A673 (cell line): ENCODE measurements around the gene ASH1L. TPM values are rescaled to one million over a fixed set of nuclear protein-coding genes. Genes with fewer than 3 reads are reported as not detected.

Experiments
- BruUV-seq: library from RNA; stranded (reverse); fragments of 400-500 nt; replicated peaks from 2 replicates; lab custom pipeline; 2021; lab: Mats Ljungman, UMichigan
- CTCF ChIA-PET: fragments of 300-600 bp; sonication (Branson Sonifier 250); formaldehyde crosslinking; loops from one replicate; lab custom pipeline; 2022; ENCODE audit warnings: antibody characterized with exemption; lab: Charles Lee
- POLR2A ChIA-PET: fragments of 300-600 bp; sonication (Branson Sonifier 250); formaldehyde crosslinking; loops from one replicate; lab custom pipeline; 2022; ENCODE audit warnings: antibody characterized with exemption; ENCODE audit not compliant: low non-redundant PET; lab: Charles Lee
- DNase-seq: peaks from one replicate; pipeline ENCODE4 v3.0.0-alpha.2; 2015; ENCODE audit warnings: low spot score
- H3K27ac ChIP-seq: fragments of 200-600 bp; sonication (generic); 2 replicates; pipeline ENCODE4 v1.5.1; 2016; ENCODE audit warnings: mixed run types, low read depth, mild to moderate bottlenecking, mixed read lengths, antibody characterized with exemption, low read length; ENCODE audit not compliant: poor library complexity, severe bottlenecking
- H3K27me3 ChIP-seq: fragments of 200-600 bp; sonication (generic); replicated peaks from 2 replicates; pipeline ENCODE4 v1.6.1; 2017; ENCODE audit warnings: mixed run types, low read depth, mild to moderate bottlenecking, mixed read lengths, antibody characterized with exemption, low read length; ENCODE audit not compliant: insufficient read depth, poor library complexity
- H3K36me3 ChIP-seq: fragments of 200-600 bp; sonication (generic); 2 replicates; pipeline ENCODE4 v1.6.1; 2016; ENCODE audit warnings: mixed run types, mild to moderate bottlenecking, mixed read lengths, antibody characterized with exemption, low read length; ENCODE audit not compliant: insufficient read depth, poor library complexity, severe bottlenecking
- H3K4me1 ChIP-seq: fragments of 200-600 bp; sonication (generic); 2 replicates; pipeline ENCODE4 v1.6.1; 2017; ENCODE audit warnings: mixed run types, mild to moderate bottlenecking, mixed read lengths, antibody characterized with exemption, low read length; ENCODE audit not compliant: insufficient read depth, poor library complexity, severe bottlenecking
- H3K4me3 ChIP-seq: fragments of 200-600 bp; sonication (generic); 2 replicates; pipeline ENCODE4 v1.5.1; 2016; ENCODE audit warnings: low read depth, mixed run types, mild to moderate bottlenecking, mixed read lengths, low read length; ENCODE audit not compliant: poor library complexity, severe bottlenecking
- H3K9me3 ChIP-seq: fragments of 200-600 bp; sonication (generic); 2 replicates; pipeline ENCODE4 v1.6.1; 2016; ENCODE audit warnings: mixed run types, low read depth, mild to moderate bottlenecking, mixed read lengths, antibody characterized with exemption, low read length; ENCODE audit not compliant: poor library complexity, severe bottlenecking
- EZH2 ChIP-seq: fragments of 200-600 bp; sonication (generic); IDR thresholded peaks from 2 replicates; pipeline ENCODE4 v1.6.1; 2017; ENCODE audit warnings: borderline replicate concordance, low read depth, mild to moderate bottlenecking, mixed read lengths, antibody characterized with exemption, low read length; ENCODE audit not compliant: poor library complexity, severe bottlenecking
- intact Hi-C: fragments of 100-400 bp; cut with micrococcal nuclease; formaldehyde crosslinking; loops from one replicate; pipeline ENCODE4 v1.10.0; 2022; ENCODE audit not compliant: unreplicated experiment
- total RNA-seq: library from RNA; stranded (reverse); gene quantifications from 2 replicates; pipeline ENCODE4 v1.2.3, GENCODE V29; 2021
- TF ChIP-seq, protein P1 (sequence below): fragments of 300-800, 200-600 bp; sonication (generic); conservative IDR thresholded peaks from 2 replicates; pipeline ENCODE4 v1.5.1; 2017; ENCODE audit warnings: low read depth, mild to moderate bottlenecking, antibody characterized with exemption, low read length, moderate library complexity, mixed read lengths

The ASH1L gene
- total RNA-seq, 1 experiment from 2014 or later: 49.6 TPM

DNA sequence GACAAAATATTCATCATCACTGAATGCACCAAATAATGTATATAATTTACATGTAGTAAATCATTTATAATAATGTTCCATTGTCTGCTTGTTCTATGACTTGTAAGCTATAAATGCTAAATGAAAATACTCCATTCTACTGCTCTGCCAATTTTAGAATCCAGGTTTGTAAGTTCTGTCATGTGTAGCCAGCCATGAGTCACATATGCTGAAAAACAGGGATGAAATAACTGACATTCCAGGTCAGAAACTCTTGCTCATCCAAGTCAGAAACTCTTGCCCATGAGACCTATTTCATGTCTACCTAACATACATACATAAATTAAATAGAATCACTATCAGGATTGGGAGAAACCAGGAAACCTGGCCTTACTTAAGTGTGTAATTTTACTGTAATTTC is 95.6 kb downstream of the ASH1L start:
- CTCF ChIA-PET: no interaction called here
- no TSS peak for BruUV-seq
- Histone ChIP-seq H3K27ac (no peak overlapping the region), H3K9me3 (peaks cover 10% of the 10 kb centered on the region), H3K4me1 (peaks cover 7% of the 10 kb centered on the region), H3K4me3 (no peak overlapping the region), H3K36me3 (peaks cover 15% of the 10 kb centered on the region), H3K27me3 (no peaks in the 10 kb centered on the region)
- no peak for DNase-seq
- no peak for TF ChIP-seq EZH2
- TF ChIP-seq, protein P1, sequence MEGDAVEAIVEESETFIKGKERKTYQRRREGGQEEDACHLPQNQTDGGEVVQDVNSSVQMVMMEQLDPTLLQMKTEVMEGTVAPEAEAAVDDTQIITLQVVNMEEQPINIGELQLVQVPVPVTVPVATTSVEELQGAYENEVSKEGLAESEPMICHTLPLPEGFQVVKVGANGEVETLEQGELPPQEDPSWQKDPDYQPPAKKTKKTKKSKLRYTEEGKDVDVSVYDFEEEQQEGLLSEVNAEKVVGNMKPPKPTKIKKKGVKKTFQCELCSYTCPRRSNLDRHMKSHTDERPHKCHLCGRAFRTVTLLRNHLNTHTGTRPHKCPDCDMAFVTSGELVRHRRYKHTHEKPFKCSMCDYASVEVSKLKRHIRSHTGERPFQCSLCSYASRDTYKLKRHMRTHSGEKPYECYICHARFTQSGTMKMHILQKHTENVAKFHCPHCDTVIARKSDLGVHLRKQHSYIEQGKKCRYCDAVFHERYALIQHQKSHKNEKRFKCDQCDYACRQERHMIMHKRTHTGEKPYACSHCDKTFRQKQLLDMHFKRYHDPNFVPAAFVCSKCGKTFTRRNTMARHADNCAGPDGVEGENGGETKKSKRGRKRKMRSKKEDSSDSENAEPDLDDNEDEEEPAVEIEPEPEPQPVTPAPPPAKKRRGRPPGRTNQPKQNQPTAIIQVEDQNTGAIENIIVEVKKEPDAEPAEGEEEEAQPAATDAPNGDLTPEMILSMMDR: no peak
- POLR2A ChIA-PET: no interaction called here
- intact Hi-C loops: no loop called here

- peaks cover 7% of the 10 kb centered on the region for H3K4me1 ChIP-seq
- H3K9me3 ChIP-seq: peaks cover 6% of the 10 kb centered on the region
- BruUV-seq: no TSS peak
- no peak for DNase-seq
- POLR2A ChIA-PET: no interaction called here
- no peak overlapping the region for H3K27ac ChIP-seq
- H3K36me3 ChIP-seq: peaks cover 14% of the 10 kb centered on the region
- no peaks in the 10 kb centered on the region for H3K27me3 ChIP-seq
- CTCF ChIA-PET: no interaction called here
- H3K4me3 ChIP-seq: no peak overlapping the region
- intact Hi-C loops: no loop called here
- TF ChIP-seq, protein P1: no peak
- TF ChIP-seq EZH2: no peak
Observed at GRCh38 chr1:155466617-155466972, 96.0 kb downstream of the ASH1L start.

- peak; percentile 84 for DNase-seq
- Histone ChIP-seq H3K4me1 (peaks cover 7% of the 10 kb centered on the region), H3K27me3 (no peaks in the 10 kb centered on the region), H3K27ac (peak overlapping the region; percentile 1), H3K4me3 (no peak overlapping the region), H3K36me3 (peaks cover 11% of the 10 kb centered on the region), H3K9me3 (no peaks in the 10 kb centered on the region)
- intact Hi-C loops: no loop called here
- POLR2A ChIA-PET: interaction anchor here (0.6 kb wide), 1 partner anchor 40 kb away, joined by 3 read pairs; no protein-coding TSS in a partner anchor
- CTCF ChIA-PET: no interaction called here
- BruUV-seq: TSS peak; percentile 1
- TF ChIP-seq, protein P1: no peak
- no peak for TF ChIP-seq EZH2
Observed at GRCh38 chr1:155463865-155464650, 98.5 kb downstream of the ASH1L start.
